Loucy (cell line): Measurements from ENCODE around the gene TOGARAM1.

Experiments used
- H2AFZ ChIP-seq: fragments of 200-600 bp; sonication (generic); 2 replicates; pipeline ENCODE4 v1.6.0; 2016; ENCODE audit warnings: antibody characterized with exemption, mild to moderate bottlenecking, low read length, moderate library complexity
- H3F3A ChIP-seq: fragments of 200-600 bp; 2 replicates; pipeline ENCODE4 v1.6.0; 2016; ENCODE audit warnings: antibody characterized with exemption, low read depth, mild to moderate bottlenecking
- H3K27me3 ChIP-seq: fragments of 200-600 bp; sonication (generic); 2 replicates; pipeline ENCODE4 v1.6.1; 2014; ENCODE audit warnings: low read length, mild to moderate bottlenecking; ENCODE audit not compliant: insufficient read depth, poor library complexity, severe bottlenecking
- H3K36me3 ChIP-seq: fragments of 200-600 bp; sonication (generic); 2 replicates; pipeline ENCODE4 v1.6.1; 2016; ENCODE audit warnings: low read length; ENCODE audit not compliant: insufficient read depth
- H3K4me1 ChIP-seq: fragments of 200-600 bp; sonication (generic); 2 replicates; pipeline ENCODE4 v1.5.1; 2014; ENCODE audit warnings: low read length, mild to moderate bottlenecking; ENCODE audit not compliant: insufficient read depth, poor library complexity, severe bottlenecking
- H3K4me2 ChIP-seq: fragments of 200-600 bp; sonication (generic); 2 replicates; pipeline ENCODE4 v1.6.0; 2014; ENCODE audit warnings: antibody characterized with exemption, low read length, low read depth, mild to moderate bottlenecking; ENCODE audit not compliant: poor library complexity, severe bottlenecking
- H3K4me3 ChIP-seq: fragments of 200-600 bp; sonication (generic); 2 replicates; pipeline ENCODE4 v1.5.1; 2014; ENCODE audit warnings: low read length, mild to moderate bottlenecking, mixed read lengths; ENCODE audit not compliant: poor library complexity, severe bottlenecking
- H3K79me2 ChIP-seq: fragments of 200-600 bp; sonication (generic); 2 replicates; pipeline ENCODE4 v1.6.1; 2014; ENCODE audit warnings: low read length; ENCODE audit not compliant: insufficient read depth
- H3K9ac ChIP-seq: fragments of 200-600 bp; sonication (generic); 2 replicates; pipeline ENCODE4 v1.6.0; 2014; ENCODE audit warnings: mild to moderate bottlenecking, low read depth, low read length, moderate library complexity; ENCODE audit not compliant: poor library complexity, severe bottlenecking
- H3K9me2 ChIP-seq: fragments of 200-600 bp; sonication (generic); replicated peaks from 2 replicates; pipeline ENCODE4 v1.6.1; 2016; ENCODE audit warnings: low read depth, low read length, mixed read lengths
- H3K9me3 ChIP-seq: fragments of 200-600 bp; sonication (generic); 2 replicates; pipeline ENCODE4 v1.6.1; 2014; ENCODE audit warnings: mild to moderate bottlenecking, antibody characterized with exemption, low read length, low read depth; ENCODE audit not compliant: insufficient read depth
- H4K20me1 ChIP-seq: fragments of 200-600 bp; sonication (generic); 2 replicates; pipeline ENCODE4 v1.6.0; 2014; ENCODE audit warnings: antibody characterized with exemption, low read length, mild to moderate bottlenecking; ENCODE audit not compliant: insufficient read depth, poor library complexity, severe bottlenecking
- CTCF ChIP-seq: fragments of 200-600 bp; sonication (generic); conservative IDR thresholded peaks from 2 replicates; pipeline ENCODE4 v1.5.1; 2014; ENCODE audit warnings: mild to moderate bottlenecking, antibody characterized with exemption, low read length
- EZH2phosphoT487 ChIP-seq: fragments of 200-600 bp; IDR thresholded peaks from 2 replicates; pipeline ENCODE4 v1.6.1; 2018; ENCODE audit warnings: antibody characterized with exemption, mild to moderate bottlenecking, moderate library complexity, borderline replicate concordance

TOGARAM1 gene

GRCh38 chr14:44940944-44941343 is 21.0 kb upstream of the TOGARAM1 start:
- TF ChIP-seq EZH2phosphoT487 (no peak), CTCF (no peak)
- H3K9me2 ChIP-seq = no peaks in the 10 kb centered on the region
- H3K4me2 ChIP-seq = no peak overlapping the region
- H3F3A ChIP-seq = no peaks in the 10 kb centered on the region
- H2AFZ ChIP-seq = no peak overlapping the region
- peaks cover 49% of the 10 kb centered on the region for H3K36me3 ChIP-seq
- no peaks in the 10 kb centered on the region for H3K27me3 ChIP-seq
- peaks cover 6% of the 10 kb centered on the region; the same call in 1 of the 2 replicates for H3K79me2 ChIP-seq
- no peak overlapping the region for H3K9ac ChIP-seq
- H3K4me1 ChIP-seq = peaks cover 6% of the 10 kb centered on the region
- no peaks in the 10 kb centered on the region for H3K9me3 ChIP-seq
- H3K4me3 ChIP-seq = no peak overlapping the region
- H4K20me1 ChIP-seq = no peaks in the 10 kb centered on the region

- H3K9ac ChIP-seq = no peak overlapping the region
- TF ChIP-seq CTCF = no peak
- no peak for TF ChIP-seq EZH2phosphoT487
- no peak overlapping the region for H3K4me3 ChIP-seq
- H3K9me2 ChIP-seq = no peaks in the 10 kb centered on the region
- no peak overlapping the region for H2AFZ ChIP-seq
- no peak overlapping the region for H3K4me2 ChIP-seq
- peaks cover 6% of the 10 kb centered on the region for H3K4me1 ChIP-seq
- H3K27me3 ChIP-seq = no peaks in the 10 kb centered on the region
- no peaks in the 10 kb centered on the region for H4K20me1 ChIP-seq
- H3K79me2 ChIP-seq = peaks cover 7% of the 10 kb centered on the region; the same call in 1 of the 2 replicates
- H3K9me3 ChIP-seq = no peaks in the 10 kb centered on the region
- H3F3A ChIP-seq = no peaks in the 10 kb centered on the region
- H3K36me3 ChIP-seq = peaks cover 45% of the 10 kb centered on the region
Measured at GRCh38 chr14:44941591-44941990, 20.4 kb upstream of the TOGARAM1 start.

- no peaks in the 10 kb centered on the region for H3K9me2 ChIP-seq
- peaks cover 16% of the 10 kb centered on the region for H3K79me2 ChIP-seq
- no peaks in the 10 kb centered on the region for H3K27me3 ChIP-seq
- H3F3A ChIP-seq = no peaks in the 10 kb centered on the region
- H3K9ac ChIP-seq = no peak overlapping the region
- no peak overlapping the region for H3K4me3 ChIP-seq
- H3K36me3 ChIP-seq = peaks cover 45% of the 10 kb centered on the region
- no peak overlapping the region for H3K4me2 ChIP-seq
- no peak for TF ChIP-seq CTCF
- TF ChIP-seq EZH2phosphoT487 = no peak
- H3K4me1 ChIP-seq = peaks cover 6% of the 10 kb centered on the region
- no peaks in the 10 kb centered on the region for H3K9me3 ChIP-seq
- H2AFZ ChIP-seq = no peak overlapping the region
- no peaks in the 10 kb centered on the region for H4K20me1 ChIP-seq
Measured at GRCh38 chr14:44942436-44942835, 19.6 kb upstream of the TOGARAM1 start.
